Lower leg skin (tissue), 4 donors: ENCODE measurements around the gene EXOSC9. TPM values are rescaled to one million over a fixed set of nuclear protein-coding genes. Genes with fewer than 3 reads are reported as not detected.

ENCODE experiments used
- DNase-seq, 2 donors: peaks; one replicate each; pipeline ENCODE4 v3.0.0-alpha.2; 2019; ENCODE audit warnings: low spot score in 2 of 2
- H3K4me3 ChIP-seq: fragments of 200-600 bp; sonication (generic); 2 replicates; pipeline ENCODE4 v1.5.1; 2017; ENCODE audit warnings: mild to moderate bottlenecking, low read depth; ENCODE audit not compliant: poor library complexity, severe bottlenecking
- POLR2A ChIP-seq, 2 donors: fragments of 450-650 bp; IDR thresholded peaks; one replicate each; pipeline ENCODE4 v1.6.1; 2016 to 2017; ENCODE audit warnings: antibody characterized with exemption in 2 of 2, mild to moderate bottlenecking in 1 of 2, moderate library complexity in 1 of 2
- WGBS, 2 donors: methylation state at CpG; one replicate each; pipeline ENCODE4 v1.1.5; 2018; 5-methylcytosine and 5-hydroxymethylcytosine counted together
- intact Hi-C: fragments of 100-400 bp; cut with DNase I; formaldehyde crosslinking; loops from one replicate; pipeline ENCODE4 v1.15.0; 2023; ENCODE audit warnings: low total_unique reads
- total RNA-seq, 4 donors: library from RNA; depleted of rRNA; stranded (reverse); fragments of >200 nt; gene quantifications; one replicate each; pipeline ENCODE4 v1.1.0, GENCODE V29; 2016
- TF ChIP-seq, protein P1 (sequence below), 3 donors: fragments of 450-650 bp; IDR thresholded peaks; one replicate each; pipeline ENCODE4 v1.5.1; 2016; ENCODE audit warnings: antibody characterized with exemption in 3 of 3, mild to moderate bottlenecking in 3 of 3, moderate library complexity in 2 of 3

EXOSC9 gene
- total RNA-seq, 4 donors from 2014 or later, result 15.2 to 35.7 (median 21.2) TPM

DNA sequence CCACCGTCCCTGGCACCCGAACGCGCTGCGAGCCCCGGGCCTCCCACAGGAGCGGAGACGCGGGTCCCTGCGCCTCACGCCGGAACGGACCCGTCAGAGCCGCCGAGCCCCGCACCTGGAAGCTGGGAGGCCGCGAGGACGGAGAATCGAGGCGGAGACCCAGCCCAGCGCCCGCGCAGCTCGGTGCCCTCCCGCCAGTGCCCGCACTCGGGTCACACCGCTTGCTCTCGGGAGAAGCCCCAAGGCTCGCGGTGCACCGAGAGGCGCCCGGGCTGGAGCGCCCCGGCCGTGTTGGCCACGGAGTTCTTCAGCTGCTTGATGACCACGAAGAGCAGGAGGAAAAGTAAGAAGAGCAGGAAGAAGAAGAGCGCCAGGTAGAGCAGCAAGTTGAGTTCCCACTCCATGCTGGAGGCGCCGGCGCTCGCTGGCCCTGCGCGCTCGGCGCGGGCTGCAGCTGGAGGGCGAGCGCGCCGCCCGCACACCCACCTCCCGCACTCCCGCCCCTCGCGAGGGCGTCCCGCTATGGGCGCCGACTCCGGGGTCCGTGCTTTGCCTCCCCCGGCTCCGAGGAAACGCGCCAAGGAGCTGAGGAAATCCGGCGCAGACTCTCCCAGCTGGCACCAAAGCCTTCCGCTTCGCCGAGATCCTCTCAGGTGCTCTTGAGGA is 36.3 kb upstream of the EXOSC9 start, which contains the start of gene SMIM43:
TSS of gene SMIM43 (minus strand) at position 463 of the 666 bp plus-strand sequence. CDS start at position 404, 59 bp downstream.
- intact Hi-C loops, result no loop called here
- no peak for DNase-seq
- H3K4me3 ChIP-seq, result no peak within 1 kb of the TSS
- TF ChIP-seq POLR2A (IDR thresholded peaks at IDR 0.05), result no peak
- TF ChIP-seq, protein P1, sequence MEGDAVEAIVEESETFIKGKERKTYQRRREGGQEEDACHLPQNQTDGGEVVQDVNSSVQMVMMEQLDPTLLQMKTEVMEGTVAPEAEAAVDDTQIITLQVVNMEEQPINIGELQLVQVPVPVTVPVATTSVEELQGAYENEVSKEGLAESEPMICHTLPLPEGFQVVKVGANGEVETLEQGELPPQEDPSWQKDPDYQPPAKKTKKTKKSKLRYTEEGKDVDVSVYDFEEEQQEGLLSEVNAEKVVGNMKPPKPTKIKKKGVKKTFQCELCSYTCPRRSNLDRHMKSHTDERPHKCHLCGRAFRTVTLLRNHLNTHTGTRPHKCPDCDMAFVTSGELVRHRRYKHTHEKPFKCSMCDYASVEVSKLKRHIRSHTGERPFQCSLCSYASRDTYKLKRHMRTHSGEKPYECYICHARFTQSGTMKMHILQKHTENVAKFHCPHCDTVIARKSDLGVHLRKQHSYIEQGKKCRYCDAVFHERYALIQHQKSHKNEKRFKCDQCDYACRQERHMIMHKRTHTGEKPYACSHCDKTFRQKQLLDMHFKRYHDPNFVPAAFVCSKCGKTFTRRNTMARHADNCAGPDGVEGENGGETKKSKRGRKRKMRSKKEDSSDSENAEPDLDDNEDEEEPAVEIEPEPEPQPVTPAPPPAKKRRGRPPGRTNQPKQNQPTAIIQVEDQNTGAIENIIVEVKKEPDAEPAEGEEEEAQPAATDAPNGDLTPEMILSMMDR (IDR thresholded peaks at IDR 0.05), result no peak
- 2 to 3% methylated on average over 41 to 54 of the region's 75 CpGs for WGBS, 2 donors

DNA sequence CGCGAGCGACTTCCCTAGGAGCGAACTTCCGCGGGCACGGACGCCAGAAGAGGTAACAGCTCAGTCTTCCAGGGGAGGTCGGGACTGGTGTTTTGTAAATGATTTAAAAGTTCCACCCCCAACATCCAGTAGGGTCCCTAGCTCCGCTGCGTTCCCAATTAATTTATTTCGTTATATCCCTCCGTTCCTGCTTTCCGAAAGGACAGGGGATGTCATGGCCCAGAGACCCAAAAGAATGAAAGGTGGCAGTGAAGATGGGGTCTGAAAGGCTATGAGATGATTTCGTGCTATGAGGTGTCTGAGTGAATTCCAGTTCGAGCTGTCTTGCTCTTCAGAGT is 35.8 kb upstream of the EXOSC9 start:
- intact Hi-C loops, result no loop called here
- no peak for DNase-seq
- no peak overlapping the region for H3K4me3 ChIP-seq
- TF ChIP-seq, protein P1 (IDR thresholded peaks at IDR 0.05), result no peak
- no peak for TF ChIP-seq POLR2A (IDR thresholded peaks at IDR 0.05)
- 14 to 16% methylated on average over 16 of the region's 16 CpGs for WGBS, 2 donors

DNA sequence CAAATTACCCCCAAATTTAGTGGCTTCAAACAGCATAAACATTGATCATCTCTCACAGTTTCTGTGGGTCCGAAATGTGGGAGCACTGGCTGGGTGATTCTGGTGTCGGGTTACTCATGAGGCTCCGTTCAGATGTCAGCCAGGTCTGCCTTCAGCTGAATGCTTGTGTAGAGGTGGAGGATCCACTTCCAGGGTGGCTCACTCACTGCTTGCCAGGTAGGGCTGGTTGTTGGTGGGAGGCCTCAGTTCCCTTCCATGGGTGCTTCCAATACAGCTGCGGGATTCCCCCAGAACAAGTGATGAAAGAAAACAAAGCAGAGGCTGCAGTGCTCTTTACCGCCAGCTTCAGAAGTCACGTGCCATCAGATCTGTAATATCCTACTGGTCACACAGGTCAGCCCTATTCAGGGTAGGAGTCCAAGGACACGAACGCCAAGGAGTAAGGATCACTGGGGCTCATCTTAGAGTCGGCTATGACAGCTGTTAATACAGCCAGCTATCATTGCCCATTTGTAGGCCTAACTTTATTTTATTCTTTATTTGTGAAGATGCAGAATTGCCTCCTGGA is 35.1 kb upstream of the EXOSC9 start:
- 89 to 92% methylated on average over 9 of the region's 9 CpGs for WGBS, 2 donors
- intact Hi-C loops, result no loop called here
- H3K4me3 ChIP-seq, result no peak overlapping the region
- DNase-seq, result no peak
- no peak for TF ChIP-seq POLR2A (IDR thresholded peaks at IDR 0.05)
- TF ChIP-seq, protein P1 (IDR thresholded peaks at IDR 0.05), result no peak

DNA sequence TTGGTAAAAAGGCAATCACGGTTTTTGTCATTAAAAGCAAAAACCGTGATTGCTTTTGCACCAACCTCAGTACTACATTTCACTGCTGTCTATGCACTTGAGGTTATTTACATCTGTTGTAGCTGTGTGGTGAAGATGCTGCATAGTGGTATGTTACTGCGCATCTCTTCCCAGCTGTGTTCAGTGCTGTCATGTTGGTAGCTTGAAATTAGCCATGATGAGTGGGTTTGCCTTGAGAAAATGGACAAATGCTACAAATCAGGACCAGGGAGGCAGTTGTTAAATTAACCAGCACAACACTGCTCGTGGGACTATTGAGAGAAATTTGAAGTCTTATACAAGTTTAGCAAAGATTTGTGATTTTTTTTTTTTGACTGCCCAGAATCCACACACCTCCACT is 34.0 kb upstream of the EXOSC9 start:
- no peak overlapping the region for H3K4me3 ChIP-seq
- TF ChIP-seq, protein P1 (IDR thresholded peaks at IDR 0.05), result no peak
- no peak for TF ChIP-seq POLR2A (IDR thresholded peaks at IDR 0.05)
- intact Hi-C loops, result no loop called here
- DNase-seq, result no peak
- 84 to 89% methylated on average over 4 of the region's 4 CpGs for WGBS, 2 donors

DNA sequence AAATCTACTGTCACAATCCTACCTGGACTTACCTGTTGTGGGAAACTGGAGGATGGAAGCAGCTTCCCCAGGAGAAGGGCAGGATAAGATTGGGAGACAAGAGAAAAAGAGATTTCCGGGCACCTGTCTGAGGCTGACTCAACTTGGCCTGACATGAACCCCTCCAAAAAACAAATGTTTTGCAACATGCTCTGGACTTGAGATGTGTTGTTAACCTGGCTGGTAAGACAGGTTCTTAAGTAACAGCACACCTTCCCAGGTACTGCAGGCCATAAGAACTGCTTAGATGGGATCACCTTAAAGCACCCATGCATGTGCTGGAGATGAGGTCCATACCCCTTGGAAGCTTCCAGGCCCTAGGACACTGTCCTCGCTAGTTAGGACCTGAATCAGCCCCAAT is 31.8 kb upstream of the EXOSC9 start:
- WGBS, 2 donors, result 83 to 88% methylated on average over 2 of the region's 2 CpGs
- TF ChIP-seq, protein P1 (IDR thresholded peaks at IDR 0.05), result no peak
- TF ChIP-seq POLR2A (IDR thresholded peaks at IDR 0.05), result no peak
- H3K4me3 ChIP-seq, result no peak overlapping the region
- intact Hi-C loops, result no loop called here
- DNase-seq, result no peak
